GM13977 (cell line): ENCODE results near the gene ALKBH5.

ENCODE experiments used
- DNase-seq: peaks from one replicate; pipeline ENCODE4 v3.0.0; 2012; ENCODE audit warnings: low spot score
- in situ Hi-C: fragments of 300-500 bp; cut with MboI; formaldehyde crosslinking; loops from one replicate; pipeline ENCODE4 v1.12.0; 2022; ENCODE audit warnings: low sequenced_read_pairs, low pct_unique_long_range_greater_than_20kb, mixed read lengths, inconsistent platforms; ENCODE audit not compliant: unreplicated experiment
- TF ChIP-seq, protein P1 (sequence below): IDR thresholded peaks from 2 replicates; pipeline ENCODE4 v1.5.1; 2012; ENCODE audit warnings: mild to moderate bottlenecking, control low read depth; ENCODE audit not compliant: insufficient read depth; ENCODE audit errors: extremely low read depth, missing control alignments

ALKBH5 gene

DNA sequence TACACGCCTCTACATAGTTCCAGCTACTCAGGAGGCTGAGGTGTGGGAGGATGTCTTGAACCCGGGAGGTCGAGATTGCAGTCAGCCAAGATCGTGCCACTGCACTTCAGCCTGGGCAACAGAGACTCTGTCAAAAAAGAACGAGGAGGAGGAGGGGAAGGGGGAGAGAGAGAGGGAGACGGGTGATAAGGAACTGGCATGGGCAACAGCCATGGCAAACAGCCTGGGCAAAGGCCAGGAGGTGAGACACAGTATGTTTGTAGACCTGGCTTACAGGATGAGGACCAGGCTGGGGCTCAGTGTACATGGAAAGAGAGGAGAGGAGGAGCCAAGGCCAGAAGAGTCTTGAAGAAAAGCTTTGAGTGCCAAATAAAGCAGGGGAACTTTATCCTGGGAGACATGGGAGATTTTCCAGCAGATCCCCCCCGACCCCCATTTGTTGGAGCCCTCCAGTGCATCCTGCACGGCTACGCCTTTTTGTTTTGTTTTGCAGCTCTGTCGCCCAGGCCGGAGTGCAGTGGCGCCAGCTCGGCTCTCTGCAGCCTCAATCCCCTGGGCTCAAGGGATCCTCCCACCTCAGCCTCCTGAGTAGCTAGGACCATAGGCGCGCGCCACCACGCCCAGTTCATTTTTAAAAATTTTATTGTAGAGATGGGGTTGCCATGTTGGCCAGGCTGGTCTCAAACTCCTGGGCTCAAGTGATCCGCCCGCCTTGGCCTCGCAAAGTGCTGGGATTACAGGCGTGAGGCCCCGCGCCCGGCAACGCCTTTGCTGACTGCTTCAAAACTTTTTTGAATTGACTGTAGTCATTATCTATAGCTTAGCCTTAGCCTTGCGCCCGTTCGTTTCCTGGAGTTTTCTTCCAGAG is 1.3 kb upstream of the ALKBH5 start:
- in situ Hi-C loops: no loop called here
- TF ChIP-seq, protein P1, sequence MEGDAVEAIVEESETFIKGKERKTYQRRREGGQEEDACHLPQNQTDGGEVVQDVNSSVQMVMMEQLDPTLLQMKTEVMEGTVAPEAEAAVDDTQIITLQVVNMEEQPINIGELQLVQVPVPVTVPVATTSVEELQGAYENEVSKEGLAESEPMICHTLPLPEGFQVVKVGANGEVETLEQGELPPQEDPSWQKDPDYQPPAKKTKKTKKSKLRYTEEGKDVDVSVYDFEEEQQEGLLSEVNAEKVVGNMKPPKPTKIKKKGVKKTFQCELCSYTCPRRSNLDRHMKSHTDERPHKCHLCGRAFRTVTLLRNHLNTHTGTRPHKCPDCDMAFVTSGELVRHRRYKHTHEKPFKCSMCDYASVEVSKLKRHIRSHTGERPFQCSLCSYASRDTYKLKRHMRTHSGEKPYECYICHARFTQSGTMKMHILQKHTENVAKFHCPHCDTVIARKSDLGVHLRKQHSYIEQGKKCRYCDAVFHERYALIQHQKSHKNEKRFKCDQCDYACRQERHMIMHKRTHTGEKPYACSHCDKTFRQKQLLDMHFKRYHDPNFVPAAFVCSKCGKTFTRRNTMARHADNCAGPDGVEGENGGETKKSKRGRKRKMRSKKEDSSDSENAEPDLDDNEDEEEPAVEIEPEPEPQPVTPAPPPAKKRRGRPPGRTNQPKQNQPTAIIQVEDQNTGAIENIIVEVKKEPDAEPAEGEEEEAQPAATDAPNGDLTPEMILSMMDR: no peak
- no peak for DNase-seq

DNA sequence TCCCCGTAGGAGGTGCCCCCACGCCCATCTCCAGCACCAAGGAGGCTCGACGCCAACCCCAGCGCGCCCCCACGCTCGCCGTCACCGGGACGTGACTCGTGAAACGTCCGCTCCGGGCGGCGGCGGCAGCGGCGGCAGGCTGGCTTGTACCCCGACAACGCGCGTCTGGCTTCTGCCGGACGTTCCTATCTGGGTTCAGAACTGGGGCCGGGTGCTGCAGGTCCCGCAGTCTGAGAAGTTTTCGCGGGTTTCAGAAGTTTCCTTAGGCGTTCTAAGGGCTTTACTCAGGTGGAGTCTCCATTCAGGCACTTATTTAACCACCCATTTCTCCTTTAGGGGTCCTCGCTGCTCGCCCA is 672 bp upstream of the ALKBH5 start:
- peak; percentile 84 for DNase-seq
- in situ Hi-C loops: no loop called here

DNA sequence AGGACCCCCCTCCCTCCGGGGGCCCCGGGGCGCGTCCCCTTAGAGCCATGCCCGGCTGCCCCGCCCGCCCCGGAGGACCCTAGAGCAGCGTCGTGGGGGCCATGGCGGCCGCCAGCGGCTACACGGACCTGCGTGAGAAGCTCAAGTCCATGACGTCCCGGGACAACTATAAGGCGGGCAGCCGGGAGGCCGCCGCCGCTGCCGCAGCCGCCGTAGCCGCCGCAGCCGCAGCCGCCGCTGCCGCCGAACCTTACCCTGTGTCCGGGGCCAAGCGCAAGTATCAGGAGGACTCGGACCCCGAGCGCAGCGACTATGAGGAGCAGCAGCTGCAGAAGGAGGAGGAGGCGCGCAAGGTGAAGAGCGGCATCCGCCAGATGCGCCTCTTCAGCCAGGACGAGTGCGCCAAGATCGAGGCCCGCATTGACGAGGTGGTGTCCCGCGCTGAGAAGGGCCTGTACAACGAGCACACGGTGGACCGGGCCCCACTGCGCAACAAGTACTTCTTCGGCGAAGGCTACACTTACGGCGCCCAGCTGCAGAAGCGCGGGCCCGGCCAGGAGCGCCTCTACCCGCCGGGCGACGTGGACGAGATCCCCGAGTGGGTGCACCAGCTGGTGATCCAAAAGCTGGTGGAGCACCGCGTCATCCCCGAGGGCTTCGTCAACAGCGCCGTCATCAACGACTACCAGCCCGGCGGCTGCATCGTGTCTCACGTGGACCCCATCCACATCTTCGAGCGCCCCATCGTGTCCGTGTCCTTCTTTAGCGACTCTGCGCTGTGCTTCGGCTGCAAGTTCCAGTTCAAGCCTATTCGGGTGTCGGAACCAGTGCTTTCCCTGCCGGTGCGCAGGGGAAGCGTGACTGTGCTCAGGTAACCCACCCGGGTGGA is 759 bp downstream of the ALKBH5 start:
- in situ Hi-C loops: no loop called here
- TF ChIP-seq, protein P1: peak; percentile 40
- DNase-seq: peak; percentile 63

More for the DNA sequence above, 672 bp upstream of the ALKBH5 start:
- TF ChIP-seq, protein P1: no peak

DNA sequence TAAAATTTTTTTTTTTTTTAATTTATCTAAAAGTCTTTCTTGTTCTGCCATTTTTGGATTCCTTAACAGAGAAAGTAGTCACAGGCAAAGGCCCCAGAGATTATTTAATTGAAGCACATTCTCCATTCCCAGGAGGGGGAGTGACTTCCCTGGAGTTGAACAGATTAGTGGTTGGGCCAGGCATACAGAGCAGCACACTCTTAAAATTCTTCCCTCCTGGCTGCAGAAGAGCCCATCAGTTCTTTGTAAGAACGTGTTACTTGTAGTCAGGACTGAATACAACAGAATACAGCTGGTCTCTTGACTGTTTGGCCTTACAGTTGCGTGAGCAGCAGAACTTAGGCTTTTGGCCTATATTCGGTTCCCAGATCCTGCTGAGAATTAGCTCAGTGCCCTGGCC is 1.8 kb downstream of the ALKBH5 start:
- no peak for DNase-seq
- in situ Hi-C loops: no loop called here
- TF ChIP-seq, protein P1: no peak

DNA sequence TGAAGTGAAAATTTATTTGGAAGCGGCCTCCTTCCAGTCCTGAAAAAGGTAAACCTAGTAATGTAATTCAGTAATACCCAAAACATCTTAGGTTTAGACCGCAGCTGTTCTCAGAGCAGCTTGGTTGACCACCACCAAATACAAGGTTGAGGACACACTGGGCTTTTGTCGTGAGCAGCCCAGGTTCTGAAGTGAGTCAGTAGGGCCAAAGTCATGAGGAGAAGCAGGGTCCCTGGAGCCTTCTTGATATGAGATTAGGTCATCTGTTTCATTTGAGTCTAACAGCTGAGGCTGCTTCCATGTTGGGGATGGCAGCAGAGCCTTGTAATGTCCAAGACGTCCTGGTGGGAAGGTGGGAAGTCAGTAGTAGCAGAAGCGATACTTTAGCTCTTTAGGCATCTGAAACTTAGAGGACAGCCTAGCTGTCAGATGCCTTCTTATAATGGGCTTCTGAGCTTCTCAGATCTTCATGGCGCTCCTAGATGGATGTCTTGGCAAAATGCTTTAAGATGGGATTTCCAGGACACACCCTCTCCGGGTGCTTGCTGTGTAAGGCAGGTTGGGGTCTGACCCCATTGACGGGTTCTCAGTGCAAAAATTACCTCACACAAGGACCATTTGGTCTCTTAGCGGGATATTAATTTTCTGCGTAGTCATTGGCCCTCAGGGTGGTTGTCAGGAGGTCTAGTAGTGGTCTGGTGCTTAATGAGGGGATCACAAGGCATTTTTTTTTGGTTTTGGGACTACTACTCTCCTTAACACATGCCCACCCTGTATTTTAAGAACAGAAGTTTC is 2.4 kb downstream of the ALKBH5 start:
- DNase-seq: peak; percentile 61
- in situ Hi-C loops: no loop called here
- TF ChIP-seq, protein P1: no peak

DNA sequence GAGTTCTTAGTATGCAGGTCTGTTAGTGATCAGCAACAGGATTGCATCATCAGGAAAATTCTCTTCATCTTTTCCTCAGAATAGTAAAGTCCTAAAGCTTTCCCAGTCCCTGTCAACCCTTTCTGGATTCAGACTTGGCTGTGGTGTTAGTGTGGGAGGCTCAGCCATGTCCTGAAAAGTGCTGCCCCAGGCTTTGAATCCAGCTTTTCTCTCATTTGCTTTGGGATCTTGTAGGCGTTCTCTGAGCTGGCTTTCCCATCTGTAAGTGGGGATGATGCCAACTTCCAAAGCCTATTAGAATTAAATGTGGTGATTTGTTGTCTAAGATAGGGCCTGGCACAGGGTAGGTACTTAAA is 3.0 kb downstream of the ALKBH5 start:
- DNase-seq: no peak
- in situ Hi-C loops: no loop called here
- TF ChIP-seq, protein P1: no peak
